ENCODE data around the gene ZNF175. TPM values are rescaled to one million over a fixed set of nuclear protein-coding genes. Genes with fewer than 3 reads are reported as not detected.

ZNF175 gene
- total and polyA plus RNA-seq, 2 donors (not counting 3 experiments of a cell fraction or from before 2014, with no cell fraction given): 4.9 to 16.5 TPM

GRCh38 chr19:51593969-51594773 lies 23.1 kb downstream of the ZNF175 start:
- CTCF ChIA-PET: interaction anchor here (1.1 to 1.3 kb wide), 2 partner anchors 11 to 63 kb away, joined by 4 to 5 read pairs; no protein-coding TSS in a partner anchor
- no peak overlapping the region for H3K27ac ChIP-seq (ENCODE audit: insufficient read depth, low read depth, low read length)

More at GRCh38 chr19:51593969-51594773, 23.1 kb downstream of the ZNF175 start:
- TF ChIP-seq MAX (IDR thresholded peaks at IDR 0.05; ENCODE audit: insufficient read depth, insufficient read length) (peak; percentile 62), EZH2 (IDR thresholded peaks at IDR 0.05; ENCODE audit: borderline replicate concordance, low read depth, low read length, severe bottlenecking) (no peak), POLR2AphosphoS5 (IDR thresholded peaks at IDR 0.05; ENCODE audit: insufficient read depth, low read depth, low read length) (no peak), POLR2A (IDR thresholded peaks at IDR 0.05; ENCODE audit: low read depth, low read length) (no peak), CTCF (IDR thresholded peaks at IDR 0.05; ENCODE audit: extremely low read depth in 1 of 2, insufficient read depth in 1 of 2, low read depth in 1 of 2, low read length in 2 of 2) (no peak)
- no peaks in the 10 kb centered on the region for H3K36me3 ChIP-seq (ENCODE audit: control insufficient read depth in 2 of 2, extremely low read depth in 1 of 2, insufficient read depth in 2 of 2, low read length in 2 of 2)
- intact Hi-C loops (cut with micrococcal nuclease) (loop anchor here (1.0 to 2.0 kb wide), 4 partner anchors 23 to 485 kb away; partner anchors contain the start of genes CTU1 and ZNF175), dilution Hi-C loops (cut with MboI; ENCODE audit: extremely low pct_ligation_motif_present, low sequenced_read_pairs) (no loop called here)
- peak overlapping the region; percentile 82 for H2AFZ ChIP-seq (ENCODE audit: low read depth, low read length)
- no peaks in the 10 kb centered on the region for H4K20me1 ChIP-seq (replicated peaks; ENCODE audit: control insufficient read depth, extremely low read depth, insufficient read depth, low read length)
- H3K9me3 ChIP-seq (replicated peaks; ENCODE audit: control insufficient read depth, insufficient read depth, low read length): no peaks in the 10 kb centered on the region
- H3K27me3 ChIP-seq (ENCODE audit: control insufficient read depth in 2 of 2, insufficient read depth in 2 of 2, low read length in 2 of 2): no peaks in the 10 kb centered on the region
- POLR2A ChIA-PET: interaction anchor here (0.9 kb wide), 1 partner anchor 23 kb away, joined by 4 read pairs; the partner anchor contains the start of gene ZNF175
- BruUV-seq (replicated peaks): no TSS peak
- no peaks in the 10 kb centered on the region for H3K79me2 ChIP-seq (ENCODE audit: control insufficient read depth, insufficient read depth, low read length)
- peak; percentile 99 for FAIRE-seq
- DNase-seq (ENCODE audit: low read depth, low spot score): peak; percentile 97
- peaks cover 6% of the 10 kb centered on the region for H3K4me1 ChIP-seq (ENCODE audit: control insufficient read depth, extremely low read depth, insufficient read depth, low read length)
- H3K9me1 ChIP-seq (replicated peaks; ENCODE audit: control insufficient read depth, extremely low read depth, insufficient read depth, low read length): no peaks in the 10 kb centered on the region
- peak overlapping the region; percentile 16 to 53 (median 51) for H3K4me3 ChIP-seq (replicated peaks in 1 of 3; ENCODE audit: insufficient read depth in 1 of 3, low read depth in 1 of 3, low read length in 3 of 3)
- peak overlapping the region; percentile 81 for H3K4me2 ChIP-seq (ENCODE audit: insufficient read depth, low read length)
- H3K9ac ChIP-seq (replicated peaks; ENCODE audit: extremely low read depth, insufficient read depth, low read length): peak overlapping the region; percentile 1

Measured in endothelial cell of umbilical vein (primary cell).